Thyroid gland (tissue), 4 donors: ENCODE data around the gene GUCA2B.

ENCODE experiments used
- POLR2A ChIP-seq, 2 donors: fragments of 450-650 bp; IDR thresholded peaks; one replicate each; pipeline ENCODE4 v1.6.1; 2017; ENCODE audit warnings: antibody characterized with exemption in 2 of 2, mild to moderate bottlenecking in 2 of 2, moderate library complexity in 1 of 2
- TF ChIP-seq, protein P1 (sequence below), 6 experiments: fragments of 200-600 bp in 3 of 6; fragments of 450-650 bp in 3 of 6; sonication (generic) in 3 of 6; IDR thresholded peaks; one replicate each; pipeline ENCODE4 v1.5.1; 2016 to 2019; ENCODE audit warnings: antibody characterized with exemption in 6 of 6, mild to moderate bottlenecking in 2 of 6, inconsistent platforms in 1 of 6, moderate library complexity in 1 of 6

- TF ChIP-seq, protein P1, sequence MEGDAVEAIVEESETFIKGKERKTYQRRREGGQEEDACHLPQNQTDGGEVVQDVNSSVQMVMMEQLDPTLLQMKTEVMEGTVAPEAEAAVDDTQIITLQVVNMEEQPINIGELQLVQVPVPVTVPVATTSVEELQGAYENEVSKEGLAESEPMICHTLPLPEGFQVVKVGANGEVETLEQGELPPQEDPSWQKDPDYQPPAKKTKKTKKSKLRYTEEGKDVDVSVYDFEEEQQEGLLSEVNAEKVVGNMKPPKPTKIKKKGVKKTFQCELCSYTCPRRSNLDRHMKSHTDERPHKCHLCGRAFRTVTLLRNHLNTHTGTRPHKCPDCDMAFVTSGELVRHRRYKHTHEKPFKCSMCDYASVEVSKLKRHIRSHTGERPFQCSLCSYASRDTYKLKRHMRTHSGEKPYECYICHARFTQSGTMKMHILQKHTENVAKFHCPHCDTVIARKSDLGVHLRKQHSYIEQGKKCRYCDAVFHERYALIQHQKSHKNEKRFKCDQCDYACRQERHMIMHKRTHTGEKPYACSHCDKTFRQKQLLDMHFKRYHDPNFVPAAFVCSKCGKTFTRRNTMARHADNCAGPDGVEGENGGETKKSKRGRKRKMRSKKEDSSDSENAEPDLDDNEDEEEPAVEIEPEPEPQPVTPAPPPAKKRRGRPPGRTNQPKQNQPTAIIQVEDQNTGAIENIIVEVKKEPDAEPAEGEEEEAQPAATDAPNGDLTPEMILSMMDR (IDR thresholded peaks at IDR 0.05) = no peak
- no peak for TF ChIP-seq POLR2A (IDR thresholded peaks at IDR 0.05)
Observed at GRCh38 chr1:42178249-42178648, 25.0 kb downstream of the GUCA2B start.
